HCT116 (cell line): ENCODE results near the gene VHLL. TPM values are rescaled to one million over a fixed set of nuclear protein-coding genes. Genes with fewer than 3 reads are reported as not detected.

Experiments used
- ATAC-seq: fragments of 200-7000 bp; cut with Tn5 transposase; 2 replicates; pipeline ENCODE4 v1.9.1; 2020; ENCODE audit warnings: mild to moderate bottlenecking, moderate library complexity
- BruUV-seq: library from RNA; stranded (reverse); fragments of 400-500 nt; replicated peaks from 2 replicates; lab custom pipeline; 2021; lab: Mats Ljungman, UMichigan
- CTCF ChIA-PET: fragments of 300-600 bp; sonication (Branson Sonifier 250); formaldehyde crosslinking; loops from one replicate; lab custom pipeline; 2021; ENCODE audit warnings: antibody characterized with exemption; lab: Charles Lee
- POLR2A ChIA-PET: fragments of 300-600, 350-600 bp; sonication (Branson Sonifier 250); formaldehyde crosslinking; loops from one replicate; lab custom pipeline; 2021; ENCODE audit warnings: antibody characterized with exemption; lab: Charles Lee
- RAD21 ChIA-PET, 2 experiments: fragments of 300-600 bp; sonication (Branson Sonifier 250); formaldehyde crosslinking; loops; one replicate each; lab custom pipeline; 2023; ENCODE audit warnings: low total read pairs in 2 of 2; ENCODE audit not compliant: uncharacterized antibody in 2 of 2, unreplicated experiment in 2 of 2, low non-redundant PET in 1 of 2; lab: Charles Lee
- DNase-seq: peaks from one replicate; pipeline ENCODE4 v3.0.0-alpha.2; 2010; ENCODE audit warnings: low read depth, low spot score
- H2AFZ ChIP-seq: fragments of 200-600 bp; shearing (Covaris generic), sonication (generic); 2 replicates; pipeline ENCODE4 v1.6.1; 2017; ENCODE audit warnings: low read depth, mixed run types, mixed read lengths, antibody characterized with exemption, low read length; ENCODE audit not compliant: poor library complexity, severe bottlenecking
- H3K27ac ChIP-seq: 2 replicates; pipeline ENCODE4 v1.5.1; 2012; ENCODE audit warnings: low read depth, low read length
- H3K27me3 ChIP-seq: fragments of 200-600 bp; sonication (generic); 2 replicates; pipeline ENCODE4 v1.6.1; 2016; ENCODE audit warnings: mixed run types, low read length, mixed read lengths; ENCODE audit not compliant: insufficient read depth
- H3K36me3 ChIP-seq, 2 experiments: fragments of 200-500 bp in 1 of 2; fragments of 200-600 bp in 1 of 2; sonication (Bioruptor generic) in 1 of 2; sonication (generic) in 1 of 2; 2 replicates each; pipeline versions ENCODE4 v1.5.1 to v1.6.1; 2014 to 2016; ENCODE audit warnings: low read length in 2 of 2, inconsistent platforms in 1 of 2, mixed read lengths in 1 of 2, mixed run types in 1 of 2; ENCODE audit not compliant: insufficient read depth in 2 of 2, control insufficient read depth in 1 of 2
- H3K4me1 ChIP-seq, 2 experiments: fragments of 200-600 bp in 1 of 2; sonication (generic) in 1 of 2; 2 replicates each; pipeline versions ENCODE4 v1.5.1 to v1.6.1; 2012 to 2017; ENCODE audit warnings: low read length in 2 of 2, inconsistent platforms in 1 of 2, mild to moderate bottlenecking in 1 of 2, mixed read lengths in 1 of 2, mixed run types in 1 of 2, moderate library complexity in 1 of 2; ENCODE audit not compliant: insufficient read depth in 2 of 2, control insufficient read depth in 1 of 2
- H3K4me2 ChIP-seq: fragments of 200-600 bp; sonication (generic); 2 replicates; pipeline ENCODE4 v1.6.1; 2017; ENCODE audit warnings: mixed run types, low read length, mixed read lengths
- H3K4me3 ChIP-seq, 2 experiments: fragments of 200-600 bp in 1 of 2; sonication (generic) in 1 of 2; replicated peaks in 1 of 2; 2 replicates each; pipeline ENCODE4 v1.5.1; 2011 to 2016; ENCODE audit warnings: low read length in 2 of 2, control low read depth in 1 of 2, low read depth in 1 of 2, mild to moderate bottlenecking in 1 of 2, mixed read lengths in 1 of 2, mixed run types in 1 of 2
- H3K79me2 ChIP-seq: fragments of 200-600 bp; sonication (generic); 2 replicates; pipeline ENCODE4 v1.6.1; 2017; ENCODE audit warnings: mild to moderate bottlenecking, mixed run types, low read length, moderate library complexity, mixed read lengths; ENCODE audit not compliant: insufficient read depth
- H3K9ac ChIP-seq: fragments of 200-600 bp; sonication (generic); 2 replicates; pipeline ENCODE4 v1.6.1; 2016; ENCODE audit warnings: low read length, mixed read lengths
- H3K9me2 ChIP-seq: fragments of 200-600 bp; sonication (generic), shearing (Covaris generic); 2 replicates; pipeline ENCODE4 v1.6.1; 2017; ENCODE audit warnings: mixed run types, mild to moderate bottlenecking, moderate library complexity; ENCODE audit not compliant: insufficient read depth
- H3K9me3 ChIP-seq, 2 experiments: fragments of 200-500 bp in 1 of 2; fragments of 200-600 bp in 1 of 2; sonication (Bioruptor generic) in 1 of 2; sonication (generic) in 1 of 2; 2 replicates each; pipeline ENCODE4 v1.6.1; 2014 to 2017; ENCODE audit warnings: low read length in 2 of 2, mixed read lengths in 2 of 2, inconsistent platforms in 1 of 2, low read depth in 1 of 2, mild to moderate bottlenecking in 1 of 2, mixed run types in 1 of 2, moderate library complexity in 1 of 2; ENCODE audit not compliant: control insufficient read depth in 1 of 2, insufficient read depth in 1 of 2
- H4K20me1 ChIP-seq: fragments of 200-600 bp; sonication (generic), shearing (Covaris generic); 2 replicates; pipeline ENCODE4 v1.6.1; 2017; ENCODE audit warnings: mixed run types, mild to moderate bottlenecking, moderate library complexity; ENCODE audit not compliant: insufficient read depth
- CBX3 ChIP-seq: IDR thresholded peaks from 2 replicates; pipeline ENCODE4 v1.6.1; 2012; ENCODE audit warnings: low read depth
- CEBPB ChIP-seq: IDR thresholded peaks from 2 replicates; pipeline ENCODE4 v1.6.1; 2012; ENCODE audit warnings: low read depth
- EGR1 ChIP-seq: IDR thresholded peaks from 2 replicates; pipeline ENCODE4 v1.6.1; 2012; ENCODE audit warnings: low read depth
- ELF1 ChIP-seq: IDR thresholded peaks from 2 replicates; pipeline ENCODE4 v1.6.1; 2012; ENCODE audit warnings: low read depth, borderline replicate concordance
- EZH2phosphoT487 ChIP-seq: fragments of 200-600 bp; IDR thresholded peaks from 2 replicates; pipeline ENCODE4 v1.6.1; 2018; ENCODE audit warnings: antibody characterized with exemption, borderline replicate concordance
- FOSL1 ChIP-seq: IDR thresholded peaks from 2 replicates; pipeline ENCODE4 v1.6.1; 2012; ENCODE audit warnings: low read depth
- JUND ChIP-seq: IDR thresholded peaks from 2 replicates; pipeline ENCODE4 v1.6.1; 2012
- POLR2AphosphoS5 ChIP-seq: IDR thresholded peaks from 2 replicates; pipeline ENCODE4 v1.6.1; 2011; ENCODE audit warnings: mild to moderate bottlenecking, low read depth, low read length, moderate library complexity
- SIN3A ChIP-seq: IDR thresholded peaks from 2 replicates; pipeline ENCODE4 v1.6.1; 2012; ENCODE audit warnings: low read depth
- SP1 ChIP-seq: IDR thresholded peaks from 2 replicates; pipeline ENCODE4 v1.6.1; 2012; ENCODE audit warnings: low read depth
- SRF ChIP-seq: IDR thresholded peaks from 2 replicates; pipeline ENCODE4 v1.6.1; 2012; ENCODE audit warnings: low read depth
- TCF7L2 ChIP-seq: IDR thresholded peaks from 2 replicates; pipeline ENCODE4 v1.7.0; 2011; ENCODE audit warnings: borderline replicate concordance, inconsistent platforms; ENCODE audit not compliant: insufficient read depth, insufficient read length; ENCODE audit errors: extremely low read depth
- YY1 ChIP-seq: IDR thresholded peaks from 2 replicates; pipeline ENCODE4 v1.6.1; 2011; ENCODE audit warnings: low read length, low read depth, moderate library complexity, mild to moderate bottlenecking; ENCODE audit not compliant: insufficient replicate concordance; ENCODE audit errors: extremely low read depth
- ZBTB33 ChIP-seq: IDR thresholded peaks from 2 replicates; pipeline ENCODE4 v1.6.1; 2011; ENCODE audit warnings: mild to moderate bottlenecking, low read length, moderate library complexity; ENCODE audit not compliant: insufficient replicate concordance; ENCODE audit errors: extremely low read depth
- ZFX ChIP-seq: fragments of 450-650 bp; IDR thresholded peaks from 2 replicates; pipeline ENCODE4 v1.6.1; 2017
- ZNF274 ChIP-seq: fragments of 200-500 bp; sonication (Bioruptor generic); IDR thresholded peaks from 2 replicates; pipeline ENCODE4 v1.6.1; 2014; ENCODE audit warnings: mild to moderate bottlenecking, low read depth, low read length, inconsistent platforms
- intact Hi-C: fragments of 100-400 bp; cut with micrococcal nuclease; formaldehyde crosslinking; loops from 2 replicates; pipeline ENCODE4 v1.10.0; 2022
- total RNA-seq: library from RNA; stranded (reverse); gene quantifications from one replicate; pipeline ENCODE4 v1.2.1, GENCODE V29; 2021; ENCODE audit not compliant: unreplicated experiment
- TF ChIP-seq, protein P1 (sequence below), 3 experiments: fragments of 200-600 bp in 1 of 3; sonication (generic) in 1 of 3; IDR thresholded peaks in 2 of 3; conservative IDR thresholded peaks in 1 of 3; 2 replicates each; pipeline ENCODE4 v1.5.1; 2012 to 2017; ENCODE audit warnings: low read depth in 2 of 3, low read length in 2 of 3, antibody characterized with exemption in 1 of 3, borderline replicate concordance in 1 of 3, control low read depth in 1 of 3, mild to moderate bottlenecking in 1 of 3, mixed read lengths in 1 of 3, mixed run types in 1 of 3, moderate library complexity in 1 of 3; ENCODE audit not compliant: insufficient read depth in 1 of 3
- TF ChIP-seq, protein P2 (sequence below): IDR thresholded peaks from 2 replicates; pipeline ENCODE4 v1.6.1; 2012; ENCODE audit warnings: low read depth
- TF ChIP-seq, protein P3 (sequence below): IDR thresholded peaks from 2 replicates; pipeline ENCODE4 v1.6.1; 2012

The VHLL gene
- total RNA-seq, 1 experiment from 2014 or later, result not detected

DNA sequence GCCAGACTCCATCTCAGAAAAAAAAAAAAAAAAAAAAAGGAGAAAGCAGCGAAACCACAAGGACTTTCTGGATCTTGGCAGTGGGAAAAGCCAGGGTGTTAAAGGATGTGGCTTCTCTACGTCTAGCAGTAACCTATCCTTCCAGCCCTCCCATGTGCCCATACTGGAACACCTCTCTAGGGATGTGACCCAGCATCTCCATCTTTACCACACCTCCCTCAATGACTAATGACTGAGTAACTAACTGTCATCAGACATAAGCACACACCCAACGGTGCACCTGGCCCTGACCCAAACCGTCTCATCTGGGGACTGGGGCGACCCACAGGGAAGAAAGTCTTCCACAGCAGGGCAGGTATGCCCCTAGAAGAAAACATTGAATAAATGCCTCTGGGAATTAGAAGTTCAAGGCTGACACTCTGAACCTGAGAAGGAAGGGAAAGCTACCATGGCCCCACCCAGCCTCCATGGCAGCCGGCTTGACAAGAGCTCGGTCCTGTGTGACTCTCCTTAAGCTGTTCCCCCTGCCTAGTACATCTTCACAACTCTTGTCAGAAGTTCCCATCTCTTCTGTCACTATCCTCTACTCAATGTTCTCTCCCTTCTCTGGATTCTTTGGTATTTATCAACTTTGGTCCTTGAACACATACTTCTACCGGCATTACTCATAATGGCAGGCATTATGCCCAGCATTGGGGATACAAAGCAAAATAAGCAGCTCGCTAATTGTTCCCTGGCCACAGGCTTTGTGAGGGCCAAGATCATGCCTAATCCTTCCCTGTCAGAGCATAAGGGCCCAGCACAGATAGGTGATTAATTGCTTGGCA is 36.4 kb downstream of the VHLL start:
- no peak overlapping the region for H2AFZ ChIP-seq
- H3K36me3 ChIP-seq, result peaks cover 71 to 83% of the 10 kb centered on the region in 2 experiments
- intact Hi-C loops, result no loop called here
- no TSS peak for BruUV-seq
- peaks cover 11% of the 10 kb centered on the region; the same call in 1 of the 2 replicates for H3K79me2 ChIP-seq
- H3K9me3 ChIP-seq, result no peaks in the 10 kb centered on the region
- ChIA-PET CTCF (no interaction called here), POLR2A (no interaction called here), RAD21 (no interaction called here)
- H3K9ac ChIP-seq, result no peak overlapping the region
- 0 out of 2 replicates have a peak overlapping the region, but pooled peaks have one; percentile 10 for H3K27ac ChIP-seq
- no peak overlapping the region for H3K4me3 ChIP-seq
- peaks cover 0 to 16% of the 10 kb centered on the region in 2 experiments; a peak in 2 of 4 replicates for H3K4me1 ChIP-seq
- H3K27me3 ChIP-seq, result no peaks in the 10 kb centered on the region
- peak; percentile 79 for ATAC-seq
- no peak for DNase-seq
- H4K20me1 ChIP-seq, result no peaks in the 10 kb centered on the region; the same call in 1 of the 2 replicates
- no peaks in the 10 kb centered on the region for H3K9me2 ChIP-seq
- H3K4me2 ChIP-seq, result peak overlapping the region; percentile 43; the same call in 1 of the 2 replicates
- no peak for TF ChIP-seq ELF1
- TF ChIP-seq, protein P1, sequence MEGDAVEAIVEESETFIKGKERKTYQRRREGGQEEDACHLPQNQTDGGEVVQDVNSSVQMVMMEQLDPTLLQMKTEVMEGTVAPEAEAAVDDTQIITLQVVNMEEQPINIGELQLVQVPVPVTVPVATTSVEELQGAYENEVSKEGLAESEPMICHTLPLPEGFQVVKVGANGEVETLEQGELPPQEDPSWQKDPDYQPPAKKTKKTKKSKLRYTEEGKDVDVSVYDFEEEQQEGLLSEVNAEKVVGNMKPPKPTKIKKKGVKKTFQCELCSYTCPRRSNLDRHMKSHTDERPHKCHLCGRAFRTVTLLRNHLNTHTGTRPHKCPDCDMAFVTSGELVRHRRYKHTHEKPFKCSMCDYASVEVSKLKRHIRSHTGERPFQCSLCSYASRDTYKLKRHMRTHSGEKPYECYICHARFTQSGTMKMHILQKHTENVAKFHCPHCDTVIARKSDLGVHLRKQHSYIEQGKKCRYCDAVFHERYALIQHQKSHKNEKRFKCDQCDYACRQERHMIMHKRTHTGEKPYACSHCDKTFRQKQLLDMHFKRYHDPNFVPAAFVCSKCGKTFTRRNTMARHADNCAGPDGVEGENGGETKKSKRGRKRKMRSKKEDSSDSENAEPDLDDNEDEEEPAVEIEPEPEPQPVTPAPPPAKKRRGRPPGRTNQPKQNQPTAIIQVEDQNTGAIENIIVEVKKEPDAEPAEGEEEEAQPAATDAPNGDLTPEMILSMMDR (IDR thresholded peaks at IDR 0.05 in 2 of 3, conservative IDR thresholded peaks at IDR 0.05 in 1 of 3; ENCODE audit: borderline replicate concordance in 1 of 3, insufficient read depth in 1 of 3, low read depth in 2 of 3, low read length in 2 of 3), result no peak
- no peak for TF ChIP-seq ZFX
- no peak for TF ChIP-seq CBX3
- TF ChIP-seq TCF7L2, result no peak
- no peak for TF ChIP-seq EZH2phosphoT487
- 0 out of 2 replicates have a peak, but pooled peaks have one; percentile 16 for TF ChIP-seq JUND
- no peak for TF ChIP-seq SRF
- TF ChIP-seq CEBPB, result no peak
- TF ChIP-seq EGR1, result no peak
- no peak for TF ChIP-seq ZNF274
- TF ChIP-seq, protein P2, sequence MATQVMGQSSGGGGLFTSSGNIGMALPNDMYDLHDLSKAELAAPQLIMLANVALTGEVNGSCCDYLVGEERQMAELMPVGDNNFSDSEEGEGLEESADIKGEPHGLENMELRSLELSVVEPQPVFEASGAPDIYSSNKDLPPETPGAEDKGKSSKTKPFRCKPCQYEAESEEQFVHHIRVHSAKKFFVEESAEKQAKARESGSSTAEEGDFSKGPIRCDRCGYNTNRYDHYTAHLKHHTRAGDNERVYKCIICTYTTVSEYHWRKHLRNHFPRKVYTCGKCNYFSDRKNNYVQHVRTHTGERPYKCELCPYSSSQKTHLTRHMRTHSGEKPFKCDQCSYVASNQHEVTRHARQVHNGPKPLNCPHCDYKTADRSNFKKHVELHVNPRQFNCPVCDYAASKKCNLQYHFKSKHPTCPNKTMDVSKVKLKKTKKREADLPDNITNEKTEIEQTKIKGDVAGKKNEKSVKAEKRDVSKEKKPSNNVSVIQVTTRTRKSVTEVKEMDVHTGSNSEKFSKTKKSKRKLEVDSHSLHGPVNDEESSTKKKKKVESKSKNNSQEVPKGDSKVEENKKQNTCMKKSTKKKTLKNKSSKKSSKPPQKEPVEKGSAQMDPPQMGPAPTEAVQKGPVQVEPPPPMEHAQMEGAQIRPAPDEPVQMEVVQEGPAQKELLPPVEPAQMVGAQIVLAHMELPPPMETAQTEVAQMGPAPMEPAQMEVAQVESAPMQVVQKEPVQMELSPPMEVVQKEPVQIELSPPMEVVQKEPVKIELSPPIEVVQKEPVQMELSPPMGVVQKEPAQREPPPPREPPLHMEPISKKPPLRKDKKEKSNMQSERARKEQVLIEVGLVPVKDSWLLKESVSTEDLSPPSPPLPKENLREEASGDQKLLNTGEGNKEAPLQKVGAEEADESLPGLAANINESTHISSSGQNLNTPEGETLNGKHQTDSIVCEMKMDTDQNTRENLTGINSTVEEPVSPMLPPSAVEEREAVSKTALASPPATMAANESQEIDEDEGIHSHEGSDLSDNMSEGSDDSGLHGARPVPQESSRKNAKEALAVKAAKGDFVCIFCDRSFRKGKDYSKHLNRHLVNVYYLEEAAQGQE, result no peak
- TF ChIP-seq YY1, result no peak
- peak; percentile 84 for TF ChIP-seq FOSL1
- peak; percentile 26; the same call in 1 of the 2 replicates for TF ChIP-seq SIN3A
- TF ChIP-seq, protein P3, sequence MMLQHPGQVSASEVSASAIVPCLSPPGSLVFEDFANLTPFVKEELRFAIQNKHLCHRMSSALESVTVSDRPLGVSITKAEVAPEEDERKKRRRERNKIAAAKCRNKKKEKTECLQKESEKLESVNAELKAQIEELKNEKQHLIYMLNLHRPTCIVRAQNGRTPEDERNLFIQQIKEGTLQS, result no peak
- TF ChIP-seq ZBTB33, result no peak
- TF ChIP-seq POLR2AphosphoS5, result no peak
- no peak for TF ChIP-seq SP1
